Measurements from ENCODE around the gene S100A16.

S100A16 gene

DNA sequence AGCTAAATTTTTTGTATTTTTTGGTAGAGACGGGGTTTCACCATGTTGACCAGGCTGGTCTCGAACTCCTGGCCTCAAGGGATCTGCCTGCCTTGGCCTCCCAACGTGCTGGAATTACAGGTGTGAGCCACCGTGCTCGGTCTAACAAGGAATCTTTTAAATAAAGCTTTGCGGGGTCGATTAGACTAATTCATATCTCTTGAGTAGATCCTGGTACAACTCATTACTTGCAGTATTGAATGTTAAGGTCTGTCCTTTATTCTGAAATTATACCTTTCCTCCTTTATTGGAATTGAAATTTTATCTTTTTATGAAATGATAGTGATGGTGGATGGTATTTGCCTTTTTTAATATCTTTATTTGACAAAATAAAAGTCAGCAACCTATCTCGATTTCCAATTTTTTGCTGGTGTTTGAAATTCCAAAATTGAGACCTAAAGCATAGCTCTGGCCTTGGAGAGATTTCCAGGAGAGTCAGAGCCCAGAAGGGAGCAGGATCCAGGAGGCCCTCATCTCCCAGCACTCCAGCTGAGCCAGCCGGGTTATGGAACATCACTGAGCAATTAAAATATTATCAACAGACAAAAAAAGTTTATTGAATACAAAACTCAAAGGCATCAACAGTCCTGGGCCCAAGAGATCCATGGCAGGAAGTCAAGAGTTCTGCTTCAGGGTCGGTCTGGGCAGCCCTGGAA lies 52.0 kb downstream of the S100A16 start:
- no peak for DNase-seq

DNA sequence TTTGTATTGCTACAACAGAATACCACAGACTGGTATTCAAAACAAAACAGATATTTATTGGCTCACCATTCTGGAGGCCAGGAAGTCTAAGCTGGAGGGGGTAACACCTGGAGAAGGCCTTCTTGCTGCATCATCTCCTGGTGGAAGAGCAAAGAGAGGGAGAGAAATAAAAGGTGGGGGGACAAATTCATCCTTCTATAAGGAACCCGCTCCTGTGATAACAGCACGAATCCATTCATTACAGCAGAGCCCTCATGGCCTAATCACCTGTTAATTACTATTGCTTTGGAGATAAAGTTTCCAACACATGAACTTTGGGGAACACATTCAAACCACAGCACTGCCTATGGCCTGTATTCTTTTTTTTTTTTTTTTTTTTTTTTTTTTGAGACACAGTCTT lies 52.7 kb downstream of the S100A16 start:
- DNase-seq = no peak

DNA sequence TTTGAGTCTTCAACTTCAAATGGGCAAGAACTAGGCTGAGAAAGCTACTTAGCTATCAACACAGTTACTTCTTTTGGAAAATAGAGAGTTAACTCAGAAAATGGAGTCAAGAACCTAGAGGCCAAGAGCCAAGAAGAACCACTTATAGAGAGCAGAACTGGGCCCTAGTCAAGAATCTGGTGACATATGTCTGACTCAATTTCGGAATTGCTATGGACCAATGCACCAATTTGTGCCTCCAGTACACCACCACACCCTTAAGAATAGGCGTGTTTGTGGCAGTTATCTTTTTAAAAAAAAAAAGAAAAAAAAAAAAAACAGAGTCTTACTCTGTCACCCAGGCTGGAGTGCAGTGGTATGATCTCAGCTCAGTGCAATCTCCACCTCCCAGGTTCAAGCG lies 55.1 kb downstream of the S100A16 start:
- no peak for DNase-seq

Measured in stimulated activated naive CD4-positive, alpha-beta T cell treated with Interleukin-2 at 50 U/mL for 16 hours (primary cell).